Heart right ventricle (tissue), 16 donors: Measurements from ENCODE around the gene RNF151. TPM values are rescaled to one million over a fixed set of nuclear protein-coding genes. Genes with fewer than 3 reads are reported as not detected.
A peak's percentile ranks its signal among the peaks of the same experiment; 100 is the strongest.

Experiments used
- ATAC-seq, 8 donors: fragments of 200-7000 bp; cut with Tn5 transposase; one replicate each; pipeline ENCODE4 v1.9.1; 2020; ENCODE audit warnings: mild to moderate bottlenecking in 8 of 8, moderate library complexity in 8 of 8, moderate number of reproducible peaks in 1 of 8
- DNase-seq, 2 donors: peaks; one replicate each; pipeline ENCODE4 v3.0.0-alpha.2; 2020
- H3K27ac ChIP-seq, 10 donors: fragments of 200-600 bp; sonication (generic) in 2 of 10; one replicate each; pipeline versions ENCODE4 v1.5.0 to v1.8.0; 2020 to 2022; ENCODE audit warnings: mild to moderate bottlenecking in 3 of 10
- H3K27me3 ChIP-seq, 7 donors: fragments of 200-600 bp; one replicate each; pipeline ENCODE4 v1.8.0; 2021 to 2022; ENCODE audit warnings: mild to moderate bottlenecking in 2 of 7
- H3K36me3 ChIP-seq, 9 donors: fragments of 200-600 bp; sonication (generic) in 1 of 9; one replicate each; pipeline versions ENCODE4 v1.5.0 to v1.8.0; 2020 to 2022; ENCODE audit warnings: mild to moderate bottlenecking in 2 of 9
- H3K4me1 ChIP-seq, 9 donors: fragments of 200-600 bp; sonication (generic) in 1 of 9; one replicate each; pipeline versions ENCODE4 v1.5.0 to v1.8.0; 2020 to 2022; ENCODE audit warnings: mild to moderate bottlenecking in 4 of 9
- H3K4me3 ChIP-seq, 10 donors: fragments of 200-600 bp; sonication (generic) in 2 of 10; one replicate each; pipeline versions ENCODE4 v1.5.0 to v1.8.0; 2020 to 2022; ENCODE audit warnings: mild to moderate bottlenecking in 7 of 10, moderate library complexity in 2 of 10
- H3K9me3 ChIP-seq, 11 donors: fragments of 200-600 bp in 10 of 11; sonication (generic) in 2 of 11; one replicate each; pipeline versions ENCODE4 v1.5.0 to v1.8.0; 2013 to 2022; ENCODE audit warnings: mild to moderate bottlenecking in 2 of 11, control low read depth in 1 of 11, moderate library complexity in 1 of 11
- CTCF ChIP-seq, 9 donors: fragments of 200-600 bp; sonication (generic) in 2 of 9; IDR thresholded peaks; one replicate each; pipeline versions ENCODE4 v1.5.0 to v1.8.0; 2021 to 2022; ENCODE audit warnings: antibody characterized with exemption in 9 of 9, mild to moderate bottlenecking in 5 of 9, moderate library complexity in 1 of 9
- WGBS, 2 donors: extraction: QIAGEN DNeasy Blood & Tissue Kit; methylation state at CpG; one replicate each; pipeline ENCODE4 v1.1.7; 2013; ENCODE audit warnings: inconsistent platforms in 1 of 2; 5-methylcytosine and 5-hydroxymethylcytosine counted together
- intact Hi-C, 10 donors: fragments of 100-400 bp; cut with DNase I; formaldehyde crosslinking; loops; one replicate each; pipeline versions ENCODE4 v1.11.1 to v1.14.2; 2022
- polyA plus RNA-seq, 2 donors: library from polyadenylated mRNA; stranded (reverse); fragments of 200-250 nt; gene quantifications; one replicate each; pipeline ENCODE4 v1.2.3, GENCODE V29; 2013
- total RNA-seq, 10 donors: library from RNA; stranded (reverse); fragmentation: NEBNext Ultra II Directional in 3 of 10; extraction: Animal tissue kit (Norgen Biotek cat#: 25700) in 3 of 10; gene quantifications; one replicate each; pipeline versions ENCODE4 v1.2.1 to v1.2.4, GENCODE V29; 2021 to 2023
- donor health status: Arrhythmogenic right ventricular cardiomyopathy.
- donor health status: ischemic (EF 13 %, LVEDD 7.1; RV severe dilation, severe dysfunction).
- donor health status: healthy with polysubstance abuse.
- donor health status: DM: no; HTN: yes; CAD: no.
- donor health status: DM: no; HTN: no; CAD: no.
- donor health status: ischemic (EF 25% LVEDD 6.9; RV normal size, moderate dysfunction).
- donor health status: ischemic (EF 25% LVEDD 5.7; RV mildly dilated, moderate dysfunction).
- donor health status: healthy.
- donor health status: DM: yes; HTN: yes; CAD: no.
- donor health status: Ischemic cardiomyopathy.
- donor health status: ischemic (EF 35%, LVEDD 5.7; RV mildly dilated, moderate dysfunction).
- donor health status: nonischemic (EF 11% LVEDD 7.7; RV severe dilation, severe dysfunction).
- donor health status: DM: yes; HTN: yes; CAD: no.
- donor health status: PGD.
- donor health status: ischemic (EF 29% LVEDD 5.4; RV normal size, mild dysfunction).
- donor health status: nonischemic (EF 23%, LVEDD 6.1; RV moderate dilation, normal function).

The RNF151 gene
- total and polyA plus RNA-seq, 12 donors: not detected

GRCh38 chr16:1963806-1964505 lies 2.7 kb upstream of the RNF151 start:
- DNase-seq (peak in 1 of 2 donors; percentile 60), ATAC-seq (peak; percentile 0 to 36 (median 18))
- Histone ChIP-seq H3K27ac (peak overlapping the region; percentile 80 to 100 (median 96)), H3K4me1 (peaks cover 10 to 54% (median 41%) of the 10 kb centered on the region in 9 donors), H3K9me3 (no peaks in the 10 kb centered on the region), H3K36me3 (peaks cover 0 to 36% (median 30%) of the 10 kb centered on the region in 9 donors), H3K4me3 (peak overlapping the region; percentile 55 to 100 (median 92)), H3K27me3 (no peaks in the 10 kb centered on the region)
- intact Hi-C loops: no loop called here
- peak in 5 of 9 donors; percentile 11 to 55 (median 42) for TF ChIP-seq CTCF (IDR thresholded peaks at IDR 0.05)
- WGBS, 2 donors: 8 to 13% methylated on average over 44 of the region's 44 CpGs

- peak within 1 kb of the TSS; percentile 80 to 100 (median 96) for H3K27ac ChIP-seq
- WGBS, 2 donors: 0 to 1% methylated on average over 88 to 97 of the region's 97 CpGs
- H3K9me3 ChIP-seq: no peaks in the 10 kb centered on the region
- peak in 4 of 9 donors; percentile 5 to 34 (median 9) for TF ChIP-seq CTCF (IDR thresholded peaks at IDR 0.05)
- H3K4me3 ChIP-seq: peak within 1 kb of the TSS; percentile 55 to 100 (median 92)
- intact Hi-C loops: no loop called here
- peaks cover 10 to 51% (median 40%) of the 10 kb centered on the region in 9 donors for H3K4me1 ChIP-seq
- peak; percentile 98 for DNase-seq
- no peaks in the 10 kb centered on the region for H3K27me3 ChIP-seq
- peaks cover 0 to 36% (median 30%) of the 10 kb centered on the region in 9 donors for H3K36me3 ChIP-seq
- peak; percentile 94 to 99 (median 98) for ATAC-seq
These were observed 1.9 kb upstream of the RNF151 start, which contains the start of gene RPS2 for GRCh38 chr16:1964506-1965395. Gene RPS2 (minus strand): TSS chr16:1964826. CDS start chr16:1964625, 201 bp downstream.

- H3K36me3 ChIP-seq: peaks cover 0 to 34% (median 30%) of the 10 kb centered on the region in 9 donors
- peaks cover 7 to 48% (median 33%) of the 10 kb centered on the region in 9 donors for H3K4me1 ChIP-seq
- no peak for ATAC-seq
- no peak for DNase-seq
- no peaks in the 10 kb centered on the region for H3K27me3 ChIP-seq
- TF ChIP-seq CTCF (IDR thresholded peaks at IDR 0.05): no peak
- H3K27ac ChIP-seq: peak overlapping the region; percentile 80 to 100 (median 96)
- peak overlapping the region; percentile 55 to 100 (median 92) for H3K4me3 ChIP-seq
- WGBS, 2 donors: 23% methylated on average over 24 of the region's 24 CpGs
- H3K9me3 ChIP-seq: no peaks in the 10 kb centered on the region
- intact Hi-C loops: no loop called here
These were observed 1.2 kb upstream of the RNF151 start for GRCh38 chr16:1965396-1966001.
